ENCODE measurements around the gene GID4. TPM values are rescaled to one million over a fixed set of nuclear protein-coding genes. Genes with fewer than 3 reads are reported as not detected.

GID4 gene
- total RNA-seq, 1 experiment from 2014 or later = 11.4 TPM

- H2BK20ac ChIP-seq (ENCODE audit: low read depth, low read length, poor library complexity, severe bottlenecking) = no peak overlapping the region
- H4K8ac ChIP-seq (replicated peaks; ENCODE audit: insufficient read length, low read depth, low read length) = no peak overlapping the region
- no peak overlapping the region for H2BK12ac ChIP-seq (ENCODE audit: insufficient read length, low read depth, low read length)
- no peak overlapping the region for H2AFZ ChIP-seq (ENCODE audit: low read length)
- H3K14ac ChIP-seq (ENCODE audit: insufficient read depth, low read length) = no peak overlapping the region
- no peak overlapping the region for H4K5ac ChIP-seq (ENCODE audit: insufficient read length, low read depth, low read length)
- TF ChIP-seq CTCF (conservative IDR thresholded peaks at IDR 0.05) = no peak
- H3K4ac ChIP-seq (ENCODE audit: low read depth, low read length) = no peak overlapping the region
- H3K27me3 ChIP-seq (ENCODE audit: insufficient read depth, low read length) = no peaks in the 10 kb centered on the region
- H2BK5ac ChIP-seq (ENCODE audit: insufficient read length, low read length) = no peak overlapping the region
- no peaks in the 10 kb centered on the region for H3K79me2 ChIP-seq (ENCODE audit: insufficient read depth, low read length)
- H3K79me1 ChIP-seq (ENCODE audit: insufficient read depth, low read depth, low read length, poor library complexity, severe bottlenecking) = no peaks in the 10 kb centered on the region
- no peak overlapping the region for H2AK5ac ChIP-seq (ENCODE audit: insufficient read length, low read length)
- H3K4me1 ChIP-seq (ENCODE audit: insufficient read depth, low read length) = no peaks in the 10 kb centered on the region; the same call in 1 of the 2 replicates
- H3K18ac ChIP-seq (ENCODE audit: insufficient read length, low read depth, low read length) = no peak overlapping the region
- H3K9me3 ChIP-seq (ENCODE audit: control insufficient read depth, low read depth, low read length) = no peaks in the 10 kb centered on the region
- H3K23me2 ChIP-seq (ENCODE audit: insufficient read length, low read depth, low read length, poor library complexity, severe bottlenecking) = peaks cover 12% of the 10 kb centered on the region
- no peak overlapping the region for H3K9ac ChIP-seq (ENCODE audit: extremely low read depth, insufficient read length, low read length)
- H4K20me1 ChIP-seq (ENCODE audit: control insufficient read depth, insufficient read depth, insufficient read length) = no peaks in the 10 kb centered on the region
- H3K27ac Mint-ChIP-seq = no peak overlapping the region
- no peak overlapping the region for H3K4me2 ChIP-seq (ENCODE audit: insufficient read depth, insufficient read length, low read length)
- DNase-seq = no peak
- H3K23ac ChIP-seq (ENCODE audit: insufficient read length, low read depth, low read length) = no peak overlapping the region
- H3K9me3 Mint-ChIP-seq = no peaks in the 10 kb centered on the region; a peak in 2 of 5 replicates
- peaks cover 4% of the 10 kb centered on the region for H3K27me3 Mint-ChIP-seq (ENCODE audit: low read depth)
- peaks cover 19 to 21% of the 10 kb centered on the region in 2 experiments for H3K4me1 Mint-ChIP-seq
- H3K4me3 Mint-ChIP-seq = no peak overlapping the region
- H2BK120ac ChIP-seq (ENCODE audit: low read depth, low read length, poor library complexity, severe bottlenecking) = no peak overlapping the region
- no peak overlapping the region for H3K27ac ChIP-seq (ENCODE audit: insufficient read length, low read depth, low read length)
- H3K36me3 Mint-ChIP-seq (ENCODE audit: insufficient read depth in 1 of 3, low read depth in 3 of 3) = peaks cover 0 to 2% (median 2%) of the 10 kb centered on the region in 3 experiments; a peak in 2 of 7 replicates
- H4K91ac ChIP-seq (ENCODE audit: insufficient read length, low read depth, low read length) = no peak overlapping the region
- H3T11ph ChIP-seq (ENCODE audit: low read length) = no peak overlapping the region
- H2BK15ac ChIP-seq (ENCODE audit: low read depth, low read length) = no peak overlapping the region
- no CpG with 5 or more reads among the region's 2 CpGs for WGBS (ENCODE audit: extremely low coverage, insufficient read length, low lambda C conversion rate)
- H3K56ac ChIP-seq (ENCODE audit: insufficient read length, low read depth, low read length) = no peak overlapping the region
These were observed 3.5 kb upstream of the GID4 start for GRCh38 chr17:18035704-18036103.
